SK-N-SH treated with all-trans-retinoic acid at 6 μM for 48 hours (cell line): Measurements from ENCODE around the gene LIN7A.

Experiments used
- OSR1 ChIP-seq: fragments of 250-450 bp; sonication (Bioruptor Pico); IDR thresholded peaks from 2 replicates; pipeline ENCODE4 v1.8.0; 2022; ENCODE audit warnings: moderate library complexity, mild to moderate bottlenecking, inconsistent platforms
- PATZ1 ChIP-seq: fragments of 250-450 bp; sonication (Bioruptor Pico); IDR thresholded peaks from 2 replicates; pipeline ENCODE4 v1.8.0; 2020; ENCODE audit warnings: mild to moderate bottlenecking, moderate library complexity, borderline replicate concordance
- ZC3H10 ChIP-seq: fragments of 250-450 bp; sonication (Bioruptor Pico); IDR thresholded peaks from 2 replicates; pipeline ENCODE4 v1.5.1; 2021; ENCODE audit warnings: mild to moderate bottlenecking, moderate library complexity
- ZNF70 ChIP-seq: fragments of 450-650 bp; formaldehyde crosslinking; IDR thresholded peaks from 2 replicates; pipeline ENCODE4 v1.5.0; 2020; ENCODE audit warnings: mild to moderate bottlenecking, moderate library complexity

- no peak for TF ChIP-seq ZC3H10 (CRISPR knock-in tag)
- no peak for TF ChIP-seq ZNF70
- no peak for TF ChIP-seq PATZ1 (CRISPR knock-in tag)
- TF ChIP-seq OSR1, result no peak
Observed at GRCh38 chr12:80848858-80849257, 88.9 kb downstream of the LIN7A start.
